DMS114 treated with DMSO at 0.1 percent for 48 hours (cell line): ENCODE data around the gene KRT4.
"Not testable (repeated sequence)": the region's sequence is repeated elsewhere in the genome, so short reads cannot be mapped to it uniquely, and the experiment has no call there.

Source experiments
- DNase-seq: peaks from one replicate; lab custom pipeline; 2025; ENCODE audit not compliant: unreplicated experiment; lab: John Stamatoyannopoulos, UW

KRT4 gene

DNA sequence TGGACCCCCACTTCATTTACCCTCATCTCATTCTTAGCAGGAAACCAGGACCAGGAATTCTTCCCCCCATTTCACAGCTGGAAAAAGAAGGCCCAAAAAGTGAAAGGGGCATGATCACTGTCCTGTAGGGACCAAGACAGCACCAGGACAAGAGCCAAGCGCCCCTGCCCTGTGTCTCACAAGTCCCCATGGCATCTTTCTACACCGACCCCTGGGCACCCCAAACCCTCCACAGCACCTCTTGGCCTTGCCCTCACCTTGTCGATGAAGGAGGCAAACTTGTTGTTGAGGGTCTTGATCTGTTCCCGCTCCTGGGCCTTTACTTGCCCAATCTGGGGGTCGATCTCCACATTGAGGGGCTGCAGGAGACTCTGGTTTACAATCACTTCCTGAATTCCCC lies 37.5 kb downstream of the KRT4 start:
- no peak for DNase-seq

DNA sequence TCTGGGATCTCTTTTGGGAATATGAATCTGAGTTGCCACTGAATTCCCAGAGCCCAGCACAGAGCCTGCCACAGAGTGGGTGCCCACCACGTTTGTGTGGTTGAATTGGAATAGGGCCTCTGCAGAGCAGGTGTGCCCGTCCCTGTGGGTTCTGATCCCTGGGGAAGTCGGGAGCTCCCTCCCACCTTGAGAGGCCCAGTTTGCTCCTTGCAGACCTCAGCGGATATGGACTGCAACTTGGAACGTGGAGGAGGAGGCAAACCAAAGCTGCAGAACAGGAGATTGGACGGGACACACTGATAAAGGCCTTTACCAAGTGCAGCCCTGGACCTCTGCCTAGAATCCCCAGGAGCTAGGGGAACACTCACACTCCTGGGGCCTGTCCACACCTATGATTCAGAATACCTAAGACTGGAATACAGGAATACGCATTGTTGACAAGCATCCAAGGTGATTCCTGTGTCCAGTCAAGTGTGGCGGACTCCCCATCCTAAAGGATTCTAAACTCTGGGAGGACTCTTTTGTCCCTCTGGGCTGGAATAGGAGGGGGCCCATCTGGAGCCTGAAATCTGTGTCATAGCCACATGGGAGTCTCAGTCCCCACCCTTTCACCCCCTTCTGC lies 39.2 kb downstream of the KRT4 start:
- no peak for DNase-seq

DNA sequence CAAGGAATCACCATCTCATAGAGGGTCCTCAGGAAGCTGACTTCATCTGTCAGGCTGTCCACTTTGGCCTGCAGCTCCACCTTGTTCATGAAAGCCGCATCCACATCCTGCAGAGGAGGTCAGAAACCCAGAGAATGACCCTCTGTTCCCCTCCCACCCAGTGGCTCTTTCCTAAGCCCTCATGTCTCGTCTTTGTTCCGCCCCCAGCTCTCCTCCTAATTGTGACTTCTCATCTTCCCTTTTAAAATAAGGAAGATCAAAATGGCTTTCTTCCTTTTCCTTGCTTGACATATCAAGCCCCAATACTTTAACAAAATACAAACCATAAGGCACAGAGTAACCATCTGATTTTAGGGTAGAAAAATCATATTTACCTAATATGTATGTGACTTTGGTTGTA lies 41.1 kb downstream of the KRT4 start:
- DNase-seq: no peak

DNA sequence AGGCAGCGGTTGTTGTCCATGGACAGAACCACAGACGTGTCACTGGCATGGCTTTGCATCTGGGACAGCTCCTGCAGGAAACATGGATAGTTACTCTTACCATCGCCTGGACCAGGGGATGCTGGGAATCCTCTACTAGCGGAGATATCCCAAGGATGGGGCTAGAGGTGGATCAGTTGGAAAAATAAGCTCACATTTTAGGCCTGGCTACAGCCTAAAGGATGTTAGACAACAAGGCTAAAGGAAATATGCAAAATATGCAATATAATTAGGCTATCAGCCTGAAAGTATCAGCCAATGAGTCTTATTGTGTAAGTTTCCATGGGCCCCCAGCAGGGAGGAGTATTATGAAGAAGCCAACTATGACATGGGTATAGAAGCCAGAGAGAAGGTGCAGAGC lies 41.7 kb downstream of the KRT4 start:
- DNase-seq: no peak

DNA sequence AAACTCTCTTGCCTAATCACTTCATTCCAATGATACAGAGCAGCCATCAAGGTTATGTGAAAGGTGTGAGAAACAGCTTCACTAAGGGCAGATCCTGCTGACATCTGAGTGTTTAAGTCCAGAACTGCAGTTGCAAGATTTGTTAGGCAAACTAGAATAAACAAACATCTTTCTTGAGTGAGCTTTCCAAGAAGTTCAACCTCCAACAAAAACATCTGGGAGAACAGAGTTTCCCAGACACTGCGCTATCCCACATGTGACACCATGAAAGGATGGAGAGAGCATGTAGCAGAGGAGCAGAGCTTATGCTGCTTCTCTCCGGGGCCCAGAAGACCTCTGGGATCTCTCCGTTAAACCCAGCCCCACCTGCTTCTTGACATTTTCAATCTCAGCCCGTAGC lies 42.4 kb downstream of the KRT4 start:
- DNase-seq: no peak

DNA sequence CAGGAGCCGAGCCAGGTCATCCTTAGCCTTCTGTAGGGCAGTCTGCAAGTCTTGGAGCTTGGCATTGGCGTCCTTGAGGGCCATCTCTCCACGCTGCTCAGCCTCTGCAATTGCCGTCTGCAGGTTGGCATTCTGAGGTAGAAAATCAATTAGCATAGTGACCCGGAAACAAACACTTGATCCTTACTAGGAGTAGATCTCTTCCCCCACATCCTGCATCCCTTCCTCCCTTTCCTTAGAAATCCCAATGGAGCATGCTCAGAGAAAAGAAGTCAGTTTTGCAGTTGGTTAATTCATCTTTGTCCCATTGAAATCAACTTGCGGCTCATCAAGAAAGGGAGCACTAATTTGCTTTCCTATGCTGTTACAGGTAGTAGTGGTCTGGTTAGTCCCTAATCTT lies 42.8 kb downstream of the KRT4 start:
- no peak for DNase-seq

DNA sequence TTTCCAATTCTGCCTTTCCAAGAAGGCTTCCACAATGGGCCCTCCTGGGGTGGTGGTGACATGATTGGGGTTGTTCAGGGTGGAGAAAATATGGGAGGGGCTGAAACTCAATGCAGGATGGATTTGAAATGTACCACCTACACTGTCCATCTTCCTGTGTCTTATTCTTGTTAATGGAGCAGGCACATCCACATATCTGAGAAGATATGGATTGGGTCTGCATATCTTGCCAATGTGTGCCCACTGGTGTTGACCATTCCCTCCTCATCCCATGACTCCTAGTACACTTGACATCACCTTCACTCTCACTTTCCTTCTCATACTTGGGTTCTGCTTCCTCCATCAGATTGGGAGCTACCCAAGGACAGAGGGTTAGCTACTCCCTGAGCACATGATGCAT lies 44.0 kb downstream of the KRT4 start:
- no peak for DNase-seq

DNA sequence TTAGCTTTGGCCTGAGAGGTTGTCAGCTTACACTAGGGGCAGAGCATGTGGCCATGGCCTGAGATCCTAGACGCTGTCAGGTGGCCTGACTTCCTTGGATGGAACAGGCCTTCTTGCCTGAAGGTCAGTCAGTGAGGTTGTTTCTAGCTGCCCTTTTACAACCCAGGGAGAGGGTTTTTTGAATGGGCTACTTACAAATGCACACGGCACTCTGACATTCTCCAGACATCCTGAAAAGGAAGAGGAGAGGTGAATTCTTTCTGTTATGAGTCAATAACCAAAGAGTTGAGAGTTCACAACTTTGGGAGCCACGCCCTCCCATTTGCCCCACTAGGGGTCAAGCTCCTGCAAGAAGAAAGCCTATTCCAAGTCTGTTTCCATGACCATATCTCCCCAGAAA lies 44.6 kb downstream of the KRT4 start:
- no peak for DNase-seq

DNA sequence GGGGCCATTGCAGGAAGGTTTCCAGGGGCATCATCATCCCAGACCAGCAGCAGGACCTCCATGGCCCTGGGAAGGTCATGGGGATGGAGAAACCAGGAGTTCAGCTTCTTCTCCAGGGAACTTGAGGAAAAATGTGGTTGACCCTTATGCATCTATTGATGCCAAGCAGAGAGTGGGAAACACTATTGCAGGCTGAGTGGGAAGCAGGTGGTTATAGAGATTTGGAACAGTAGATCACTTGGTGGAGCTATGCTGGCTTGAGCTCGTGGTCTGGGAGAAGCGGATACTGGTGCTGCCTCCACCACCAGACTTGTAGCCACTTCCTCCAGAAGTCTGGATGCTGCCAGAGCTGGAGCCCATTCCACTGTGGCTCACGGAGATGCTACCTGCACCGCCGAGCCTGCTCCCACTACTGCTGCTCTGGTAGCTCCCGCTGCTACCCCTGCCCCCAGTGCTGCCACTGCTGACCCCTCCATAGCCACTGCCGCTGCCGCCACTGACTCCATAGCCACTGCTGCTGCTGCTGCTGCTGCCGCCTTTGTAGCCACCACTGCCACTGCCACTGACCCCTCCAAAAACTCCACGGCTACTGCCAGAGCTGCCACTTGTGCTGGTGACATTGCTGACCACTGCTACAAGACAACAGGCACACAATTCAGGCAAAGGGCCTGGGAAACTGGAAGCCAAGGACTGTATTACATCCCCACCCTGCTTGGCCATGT lies 45.3 kb downstream of the KRT4 start:
- DNase-seq: no peak

DNA sequence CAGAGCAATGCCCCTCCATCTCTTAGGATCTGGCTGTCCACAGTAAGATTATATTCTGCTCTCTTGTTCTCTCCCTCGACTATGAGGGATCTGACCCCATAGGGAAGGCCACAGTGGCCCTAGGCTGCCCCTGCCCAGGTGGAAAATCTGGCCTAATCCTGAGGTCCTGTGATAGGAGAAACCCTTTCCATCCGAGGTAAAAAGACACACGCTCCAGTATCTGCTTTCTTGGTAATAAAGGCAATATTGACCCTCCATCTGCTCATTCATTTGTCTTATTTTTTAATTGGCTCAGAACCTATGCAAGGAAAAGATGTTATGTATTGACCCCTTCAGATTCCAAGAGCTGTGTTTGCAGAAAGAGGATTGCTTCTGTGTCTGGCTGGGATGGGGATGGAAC lies 46.5 kb downstream of the KRT4 start:
- no peak for DNase-seq

DNA sequence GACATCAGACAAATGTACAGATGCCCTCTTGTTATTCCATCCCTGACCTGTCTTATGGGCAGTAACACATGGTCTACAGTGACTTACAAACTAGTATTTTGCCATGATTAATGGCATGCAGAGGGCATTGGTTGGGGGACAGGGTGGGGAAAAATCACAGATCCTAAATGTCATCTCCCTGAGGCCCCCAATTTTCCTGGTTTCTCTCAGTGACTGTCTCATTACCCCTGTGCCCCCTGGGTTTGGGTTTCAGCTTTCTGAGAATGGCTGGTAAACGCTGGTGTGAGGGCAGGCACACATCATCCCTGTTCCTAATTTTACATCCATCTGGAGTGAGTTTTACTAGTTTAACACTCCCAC lies 46.9 kb downstream of the KRT4 start:
- no peak for DNase-seq

DNA sequence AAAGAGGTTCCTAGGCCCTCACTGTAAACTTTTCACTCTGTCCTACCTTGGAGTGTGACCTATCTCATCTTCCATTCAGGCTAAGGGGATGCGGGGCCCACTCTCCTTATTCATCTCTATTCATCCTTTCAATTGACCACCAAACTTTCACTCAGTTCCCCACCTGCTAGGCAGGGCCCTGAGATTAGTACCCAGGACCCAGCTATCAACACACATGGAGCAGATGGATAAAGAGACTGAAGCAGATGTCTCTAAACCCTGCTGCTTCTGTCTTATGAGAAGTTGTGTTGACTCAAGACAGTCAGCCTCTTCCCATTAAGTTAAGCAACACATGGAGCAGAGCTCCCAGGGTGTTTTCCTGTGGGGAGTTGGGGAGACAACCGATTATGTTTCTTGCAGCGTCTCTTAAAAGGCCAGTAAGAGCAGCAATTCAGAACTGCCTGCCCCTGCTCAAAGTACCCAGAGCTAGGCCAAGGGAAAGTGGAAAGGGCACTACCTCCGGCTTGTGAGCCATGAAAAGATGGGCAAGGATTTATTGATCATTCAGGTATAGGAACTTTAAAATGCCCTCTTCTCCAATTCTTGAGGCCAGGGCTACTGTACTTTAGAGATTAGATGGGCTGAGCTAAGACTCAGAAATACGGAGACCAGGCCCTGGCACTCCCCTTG lies 47.4 kb downstream of the KRT4 start:
- DNase-seq: no peak

DNA sequence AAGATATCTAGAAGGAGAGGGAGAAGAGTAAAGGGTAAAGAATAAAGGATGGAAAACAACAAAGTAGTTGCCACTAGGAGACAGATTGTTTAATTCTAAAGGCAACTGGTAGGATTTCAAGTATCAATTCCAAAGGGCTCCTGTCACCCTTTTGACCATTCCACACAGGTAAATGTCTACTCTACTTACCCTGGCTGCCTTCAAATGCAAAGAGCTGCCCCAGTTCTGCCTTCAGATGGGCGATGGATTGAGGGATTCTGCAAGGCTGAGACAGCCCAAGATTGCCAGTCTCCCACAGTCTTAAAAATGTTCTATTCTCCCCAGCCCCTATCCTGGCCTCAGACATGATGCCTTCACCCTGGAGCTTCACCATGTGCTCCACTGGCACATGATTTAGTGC lies 48.2 kb downstream of the KRT4 start:
- DNase-seq: no peak

DNA sequence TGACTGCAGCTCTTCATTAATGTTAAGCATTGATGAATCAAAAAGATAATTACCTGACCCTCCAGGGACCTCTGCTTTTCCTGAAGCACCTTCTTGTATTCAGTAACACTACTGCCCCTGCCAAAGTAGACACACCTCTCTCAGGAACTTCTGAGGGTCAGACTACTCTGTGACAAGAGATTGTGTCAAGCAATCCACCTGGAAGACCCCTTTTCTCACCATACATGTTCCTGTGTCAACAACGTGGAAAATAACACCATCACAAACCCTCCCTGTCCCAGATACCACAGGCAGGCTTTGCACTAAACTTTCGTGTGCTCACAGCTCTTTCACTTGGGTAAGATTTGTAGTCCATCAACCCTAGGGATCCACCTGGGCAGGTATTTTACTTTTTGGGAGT lies 49.9 kb downstream of the KRT4 start:
- DNase-seq: no peak

DNA sequence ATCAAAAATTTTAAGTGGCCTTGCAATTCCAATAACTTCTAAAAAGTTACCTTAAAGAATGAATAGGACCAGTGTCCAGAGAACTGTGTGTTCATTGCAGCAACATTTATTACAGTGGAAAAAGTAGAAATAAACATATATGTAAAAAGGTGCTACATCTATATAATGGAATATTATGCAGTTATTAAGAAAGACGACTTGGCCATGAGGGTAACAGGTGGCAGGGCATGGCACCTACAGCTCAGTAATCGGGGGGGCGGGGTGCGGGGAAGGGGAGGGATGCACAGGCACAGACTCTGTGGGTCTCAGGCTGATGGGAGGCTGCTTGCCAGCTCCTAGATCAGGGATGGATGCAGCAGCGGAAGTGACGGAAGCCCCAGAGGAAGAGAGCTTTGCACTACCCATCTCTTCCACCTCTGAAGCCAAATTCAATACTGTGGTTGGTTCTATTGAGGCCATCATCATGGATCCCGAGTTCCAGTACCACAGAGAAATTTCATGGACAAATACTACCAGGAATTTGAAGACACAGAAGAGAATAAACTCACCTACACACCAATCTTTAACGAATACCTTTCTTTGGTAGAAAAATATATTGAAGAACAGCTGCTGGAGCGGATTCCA lies 50.8 kb downstream of the KRT4 start:
- no peak for DNase-seq

DNA sequence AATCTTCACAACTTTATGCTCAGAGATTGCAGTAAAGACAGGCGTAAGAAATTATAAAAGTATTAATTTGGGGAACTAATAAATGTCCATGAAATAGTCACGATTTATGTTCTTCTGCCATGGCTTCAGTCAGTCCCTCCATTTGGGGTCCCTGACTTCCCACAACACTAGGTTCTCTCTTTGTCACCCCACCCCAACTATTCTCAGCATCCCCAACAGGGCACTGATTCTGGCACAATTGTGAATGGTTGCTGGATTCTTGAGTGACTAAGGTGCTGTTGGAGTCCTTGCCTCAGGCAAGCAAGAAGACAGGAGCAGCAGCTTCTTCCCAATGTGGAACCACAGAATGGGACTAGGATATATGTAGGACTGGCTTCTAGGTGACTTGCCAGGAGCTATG lies 52.1 kb downstream of the KRT4 start:
- no peak for DNase-seq

DNA sequence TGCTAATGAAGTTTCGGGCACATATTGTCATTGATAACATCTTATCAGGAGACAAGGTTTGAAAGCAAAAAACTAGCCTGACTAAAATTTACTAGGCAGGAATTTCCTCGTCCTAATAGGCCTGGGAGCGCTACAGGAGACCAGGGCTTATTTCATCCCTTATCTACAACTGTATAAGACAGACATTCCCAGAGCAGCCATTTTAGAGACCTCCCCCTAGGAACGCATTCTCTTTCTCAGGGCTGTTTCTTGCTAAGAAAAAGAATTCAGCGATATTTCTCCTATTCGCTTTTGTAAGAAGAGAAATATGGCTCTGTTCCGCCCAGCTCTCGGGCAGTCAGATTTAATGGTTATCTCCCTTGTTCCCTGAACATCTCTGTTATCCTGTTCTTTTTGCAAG lies 52.7 kb downstream of the KRT4 start:
- not testable (repeated sequence) for DNase-seq

DNA sequence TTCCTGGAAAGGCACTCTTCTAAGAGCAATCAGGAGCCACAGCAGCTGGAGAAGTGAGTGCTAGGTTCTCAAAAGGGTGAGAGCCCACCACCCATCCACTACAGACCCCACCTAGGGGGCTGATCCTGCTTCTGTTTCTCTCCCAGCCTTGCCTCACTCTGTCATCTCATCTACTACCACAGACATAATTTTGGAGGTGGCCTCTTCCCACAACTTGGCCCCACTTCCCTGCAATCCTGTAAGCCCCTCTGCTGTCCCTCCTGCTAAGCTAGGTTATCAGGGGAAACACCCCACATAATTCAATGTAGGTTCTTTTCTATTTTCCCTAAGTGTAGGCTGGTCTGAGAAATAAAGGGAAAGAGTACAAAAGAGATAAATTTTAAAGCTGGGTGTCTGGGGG lies 53.3 kb downstream of the KRT4 start:
- DNase-seq: no peak

DNA sequence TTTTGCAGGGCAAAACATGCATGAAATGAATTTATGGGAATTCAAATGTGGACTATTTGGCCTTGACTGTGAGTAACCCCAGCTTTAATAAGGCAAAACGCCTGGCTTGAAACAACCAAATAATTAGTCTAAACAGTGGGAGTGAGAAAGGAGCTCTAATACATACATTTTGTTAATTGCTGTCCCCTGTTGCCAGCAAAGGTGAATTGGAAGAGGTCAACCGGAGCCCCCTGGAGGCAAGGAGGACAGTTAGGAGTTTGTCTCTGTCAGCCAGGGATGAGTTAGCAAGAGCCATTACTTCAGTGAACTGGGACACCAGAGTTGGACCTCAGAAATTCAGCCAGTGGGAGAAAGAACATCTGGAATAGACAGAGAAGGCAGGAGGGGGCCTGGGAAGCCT lies 54.2 kb downstream of the KRT4 start:
- no peak for DNase-seq

DNA sequence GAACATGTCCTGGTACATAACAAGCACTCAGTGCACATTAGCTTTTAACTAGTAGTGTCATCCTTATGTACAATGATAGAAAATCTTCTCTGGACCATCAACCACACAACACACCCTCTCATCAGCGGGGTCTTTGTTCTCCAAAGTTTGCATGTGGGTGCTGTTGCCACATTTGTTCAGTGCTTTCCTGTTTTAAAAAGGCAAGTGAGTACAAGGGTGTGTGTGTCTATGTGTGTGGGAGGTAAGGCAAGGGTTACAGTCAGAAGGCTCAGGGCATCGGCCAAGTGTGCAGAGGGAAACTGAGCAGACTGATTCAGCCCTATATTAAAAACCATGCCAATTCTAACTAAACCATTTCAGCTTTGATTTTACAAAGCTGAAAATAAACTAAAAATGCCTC lies 54.7 kb downstream of the KRT4 start:
- no peak for DNase-seq

DNA sequence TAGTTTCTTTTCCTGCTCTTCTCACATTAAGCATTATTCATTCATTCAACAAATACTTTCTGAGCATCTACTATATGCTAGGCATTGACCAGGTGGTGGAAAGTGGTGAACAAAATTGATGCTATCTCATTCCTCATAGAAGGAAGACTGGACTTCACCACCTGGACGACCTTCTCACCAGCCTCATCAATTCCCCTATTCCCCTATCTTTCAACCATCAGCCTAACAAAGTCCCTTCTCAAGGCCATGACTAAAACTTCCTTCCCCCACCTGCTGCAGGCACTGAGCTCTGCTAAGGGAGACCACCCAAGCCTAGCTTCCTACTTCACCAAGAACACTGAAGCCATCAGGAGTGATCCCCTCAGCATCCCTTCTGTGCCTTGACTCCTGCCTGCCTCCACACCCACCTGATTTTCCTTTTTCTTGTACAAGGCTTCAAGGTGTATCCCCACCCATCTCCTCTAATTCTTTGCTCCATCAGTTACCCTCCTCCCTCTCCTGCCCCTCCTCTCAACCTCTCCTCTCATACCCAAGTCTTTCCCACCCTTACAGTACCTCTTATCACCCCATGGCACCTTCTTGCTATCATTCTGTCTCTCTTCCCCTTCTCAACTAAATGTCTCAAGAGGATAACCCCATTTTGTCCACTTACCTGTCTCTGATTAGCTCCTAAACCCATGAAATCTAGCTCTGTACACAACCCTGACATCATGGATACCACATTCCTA lies 56.3 kb downstream of the KRT4 start:
- no peak for DNase-seq
